GM12878 (cell line): ENCODE data around the gene HAND1. TPM values are rescaled to one million over a fixed set of nuclear protein-coding genes. Genes with fewer than 3 reads are reported as not detected.

ENCODE experiments used
- ATAC-seq: fragments of 200-7000 bp; cut with Tn5 transposase; 3 replicates; pipeline ENCODE4 v1.9.1; 2020; ENCODE audit warnings: mild to moderate bottlenecking, moderate library complexity
- BruUV-seq: library from RNA; stranded (reverse); fragments of 400-500 nt; replicated peaks from 2 replicates; lab custom pipeline; 2021; lab: Mats Ljungman, UMichigan
- CTCF ChIA-PET: fragments of 300-600 bp; sonication (Branson Sonifier 250); formaldehyde crosslinking; extraction: SDS; loops from one replicate; lab custom pipeline; 2021; ENCODE audit warnings: inconsistent platforms; lab: Yijun Ruan, JAX
- POLR2A ChIA-PET: fragments of 350-600 bp; formaldehyde crosslinking; extraction: SDS; loops from one replicate; lab custom pipeline; 2021; ENCODE audit warnings: inconsistent platforms; lab: Charles Lee
- RAD21 ChIA-PET: fragments of 300-600 bp; sonication (Branson Sonifier 250); formaldehyde crosslinking; loops from one replicate; lab custom pipeline; 2023; ENCODE audit warnings: antibody characterized with exemption; ENCODE audit not compliant: unreplicated experiment; lab: Charles Lee
- SMC1A ChIA-PET: fragments of 300-600 bp; sonication (Branson Sonifier 250); formaldehyde crosslinking; loops from one replicate; lab custom pipeline; 2023; ENCODE audit not compliant: unreplicated experiment, uncharacterized antibody; lab: Charles Lee
- DNase-seq: peaks from one replicate; pipeline ENCODE4 v3.0.0-alpha.2; 2011; ENCODE audit warnings: low read depth, low spot score
- FAIRE-seq: peaks from 3 replicates; lab custom pipeline; 2011; peaks lifted over from hg19 to GRCh38; lab: Jason Lieb, UNC
- H2AFZ ChIP-seq: 2 replicates; pipeline ENCODE4 v1.6.0; 2011; ENCODE audit warnings: low read depth, low read length, control low read depth; ENCODE audit not compliant: control insufficient read depth
- H3K27ac ChIP-seq: 2 replicates; pipeline ENCODE4 v1.5.1; 2011; ENCODE audit warnings: control low read depth; ENCODE audit not compliant: control insufficient read depth, insufficient read depth
- H3K27me3 ChIP-seq, 2 experiments: replicated peaks in 1 of 2; 2 replicates each; pipeline versions ENCODE4 v1.6.0 to v1.6.1; 2011; ENCODE audit warnings: low read length in 1 of 2; ENCODE audit not compliant: control insufficient read depth in 2 of 2, insufficient read depth in 2 of 2
- H3K36me3 ChIP-seq, 2 experiments: 2 replicates each; pipeline ENCODE4 v1.5.1; 2011; ENCODE audit warnings: low read length in 1 of 2; ENCODE audit not compliant: control insufficient read depth in 2 of 2, insufficient read depth in 2 of 2
- H3K4me1 ChIP-seq: 2 replicates; pipeline ENCODE4 v1.6.1; 2011; ENCODE audit warnings: mild to moderate bottlenecking, low read length, moderate library complexity, mixed read lengths; ENCODE audit not compliant: control insufficient read depth, insufficient read depth
- H3K4me2 ChIP-seq: 2 replicates; pipeline ENCODE4 v1.6.0; 2011; ENCODE audit warnings: control low read depth; ENCODE audit not compliant: control insufficient read depth, insufficient read depth
- H3K4me3 ChIP-seq: fragments of 200-600 bp; sonication (generic); 2 replicates; pipeline ENCODE4 v1.5.1; 2016
- H3K79me2 ChIP-seq: 2 replicates; pipeline ENCODE4 v1.6.0; 2011; ENCODE audit warnings: low read length; ENCODE audit not compliant: control insufficient read depth, insufficient read depth
- H3K9ac ChIP-seq: 2 replicates; pipeline ENCODE4 v1.8.0; 2011; ENCODE audit warnings: low read length, control low read depth, mixed read lengths; ENCODE audit not compliant: control insufficient read depth, insufficient read depth
- H3K9me3 ChIP-seq: replicated peaks from 3 replicates; pipeline ENCODE4 v1.5.1; 2011; ENCODE audit warnings: mild to moderate bottlenecking, low read length; ENCODE audit not compliant: control insufficient read depth, insufficient read depth
- H4K20me1 ChIP-seq: 2 replicates; pipeline ENCODE4 v1.6.0; 2011; ENCODE audit not compliant: control insufficient read depth, insufficient read depth
- CHD4 ChIP-seq: fragments of 200-600 bp; sonication (generic); IDR thresholded peaks from 2 replicates; pipeline ENCODE4 v1.6.1; 2016; ENCODE audit warnings: mild to moderate bottlenecking
- EGR1 ChIP-seq, 2 experiments: IDR thresholded peaks; 1 replicate in 1 of 2; 2 replicates in 1 of 2; pipeline ENCODE4 v1.6.1; 2011 to 2012; ENCODE audit warnings: low read depth in 2 of 2, low read length in 2 of 2, borderline replicate concordance in 1 of 2, mild to moderate bottlenecking in 1 of 2, moderate library complexity in 1 of 2
- ESRRA ChIP-seq: IDR thresholded peaks from 2 replicates; pipeline ENCODE4 v1.6.1; 2012; ENCODE audit warnings: mild to moderate bottlenecking, low read length, improper control_type of control experiment
- FOXK2 ChIP-seq: fragments of 450-650 bp; IDR thresholded peaks from 2 replicates; pipeline ENCODE4 v1.6.1; 2017; ENCODE audit warnings: mild to moderate bottlenecking, moderate library complexity
- TCF12 ChIP-seq: IDR thresholded peaks from 2 replicates; pipeline ENCODE4 v1.6.1; 2011; ENCODE audit warnings: low read depth, mild to moderate bottlenecking, low read length
- TCF3 ChIP-seq: IDR thresholded peaks from 2 replicates; pipeline ENCODE4 v1.6.1; 2012; ENCODE audit warnings: low read depth, mild to moderate bottlenecking, low read length, borderline replicate concordance; ENCODE audit not compliant: insufficient read depth
- YY1 ChIP-seq: IDR thresholded peaks from 2 replicates; pipeline ENCODE4 v1.6.1; 2011; ENCODE audit warnings: low read depth, mild to moderate bottlenecking, low read length
- WGBS: methylation state at CpG from one replicate; pipeline ENCODE4 v1.1.6; 2016; ENCODE audit warnings: low lambda C conversion rate; ENCODE audit not compliant: insufficient replicate concordance, insufficient coverage; ENCODE audit errors: missing lambda C conversion rate; 5-methylcytosine and 5-hydroxymethylcytosine counted together
- in situ Hi-C: fragments of 300-500 bp; cut with MboI; formaldehyde crosslinking; loops from 9 replicates; pipeline ENCODE4 v1.14.3; 2018; ENCODE audit warnings: mixed read lengths
- intact Hi-C: fragments of 100-400 bp; cut with micrococcal nuclease; formaldehyde crosslinking; loops from one replicate; pipeline ENCODE4 v1.14.2; 2022; ENCODE audit not compliant: unreplicated experiment
- polyA plus RNA-seq, 11 experiments: library from polyadenylated mRNA; depleted of rRNA in 4 of 11; unstranded in 6 of 11; stranded (reverse) in 5 of 11; fragments of >200 nt; fragmentation: Nextera tagmentation in 4 of 11; fragmentation: Illumina TruSeq in 1 of 11; extraction: Ambion mirVana in 4 of 11; extraction: Trizol in 1 of 11; gene quantifications; 1 replicate in 1 of 11; 2 replicates in 10 of 11; pipeline versions ENCODE4 v1.2.1 to v1.2.3, GENCODE V29; 2011 to 2016; ENCODE audit warnings: inconsistent platforms in 2 of 11, missing spikeins in 2 of 11, low read depth in 1 of 11
- total RNA-seq, 4 experiments: library from RNA; depleted of rRNA in 3 of 4; stranded (reverse); fragments of >200 nt in 3 of 4; fragmentation: Illumina TruSeq in 1 of 4; extraction: Trizol in 1 of 4; gene quantifications; 2 replicates each; pipeline versions ENCODE4 v1.2.1 to v1.2.3, GENCODE V29; 2013 to 2021
- TF ChIP-seq, protein P1 (sequence below): fragments of 450-650 bp; formaldehyde crosslinking; IDR thresholded peaks from 2 replicates; pipeline ENCODE4 v1.5.0; 2022; ENCODE audit warnings: mild to moderate bottlenecking, missing genetic modification characterization

Gene HAND1
- total and polyA plus RNA-seq, 10 of the 15 experiments (the other 5 are each of a cell fraction or from before 2014, with no cell fraction given), result 0.06 to 0.41 (median 0.27) TPM; not detected in 4

GRCh38 chr5:154523709-154524108 lies 45.7 kb upstream of the HAND1 start:
- Histone ChIP-seq H3K27me3 (peaks cover 0 to 2% of the 10 kb centered on the region in 2 experiments; a peak in 1 of 4 replicates), H2AFZ (no peak overlapping the region), H3K4me2 (no peak overlapping the region)
- in situ Hi-C loops (no loop called here), intact Hi-C loops (loop anchor here (5.0 kb wide), 2 partner anchors 54 to 89 kb away; no protein-coding TSS in a partner anchor)
- no peak for DNase-seq
- SMC1A ChIA-PET, result interaction anchor here (0.7 to 1.0 kb wide), 6 partner anchors 48 to 58 kb away, joined by 3 read pairs; no protein-coding TSS in a partner anchor
- TF ChIP-seq, protein P1, sequence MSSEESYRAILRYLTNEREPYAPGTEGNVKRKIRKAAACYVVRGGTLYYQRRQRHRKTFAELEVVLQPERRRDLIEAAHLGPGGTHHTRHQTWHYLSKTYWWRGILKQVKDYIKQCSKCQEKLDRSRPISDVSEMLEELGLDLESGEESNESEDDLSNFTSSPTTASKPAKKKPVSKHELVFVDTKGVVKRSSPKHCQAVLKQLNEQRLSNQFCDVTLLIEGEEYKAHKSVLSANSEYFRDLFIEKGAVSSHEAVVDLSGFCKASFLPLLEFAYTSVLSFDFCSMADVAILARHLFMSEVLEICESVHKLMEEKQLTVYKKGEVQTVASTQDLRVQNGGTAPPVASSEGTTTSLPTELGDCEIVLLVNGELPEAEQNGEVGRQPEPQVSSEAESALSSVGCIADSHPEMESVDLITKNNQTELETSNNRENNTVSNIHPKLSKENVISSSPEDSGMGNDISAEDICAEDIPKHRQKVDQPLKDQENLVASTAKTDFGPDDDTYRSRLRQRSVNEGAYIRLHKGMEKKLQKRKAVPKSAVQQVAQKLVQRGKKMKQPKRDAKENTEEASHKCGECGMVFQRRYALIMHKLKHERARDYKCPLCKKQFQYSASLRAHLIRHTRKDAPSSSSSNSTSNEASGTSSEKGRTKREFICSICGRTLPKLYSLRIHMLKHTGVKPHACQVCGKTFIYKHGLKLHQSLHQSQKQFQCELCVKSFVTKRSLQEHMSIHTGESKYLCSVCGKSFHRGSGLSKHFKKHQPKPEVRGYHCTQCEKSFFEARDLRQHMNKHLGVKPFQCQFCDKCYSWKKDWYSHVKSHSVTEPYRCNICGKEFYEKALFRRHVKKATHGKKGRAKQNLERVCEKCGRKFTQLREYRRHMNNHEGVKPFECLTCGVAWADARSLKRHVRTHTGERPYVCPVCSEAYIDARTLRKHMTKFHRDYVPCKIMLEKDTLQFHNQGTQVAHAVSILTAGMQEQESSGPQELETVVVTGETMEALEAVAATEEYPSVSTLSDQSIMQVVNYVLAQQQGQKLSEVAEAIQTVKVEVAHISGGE, result no peak
- TF ChIP-seq CHD4 (no peak), TCF3 (no peak), YY1 (no peak), TCF12 (no peak), ESRRA (no peak), FOXK2 (no peak), EGR1 (IDR thresholded peaks at IDR 0.05; ENCODE audit: borderline replicate concordance in 1 of 2, low read depth in 2 of 2, low read length in 2 of 2) (no peak)
- TF ChIP-seq, all 136 proteins: peak for 0
- WGBS, result 48% methylated on average over 3 of the region's 3 CpGs
- CTCF ChIA-PET, result interaction anchor here (0.7 to 1.8 kb wide), 5 partner anchors 21 to 95 kb away, joined by 3 to 5 read pairs (median 3); no protein-coding TSS in a partner anchor
- no peak overlapping the region for H3K27ac ChIP-seq
- H3K36me3 ChIP-seq, result no peaks in the 10 kb centered on the region
- no peak overlapping the region for H3K9ac ChIP-seq
- 0 out of 2 replicates have a peak, but pooled peaks cover 4% of the 10 kb centered on the region for H3K4me1 ChIP-seq
- POLR2A ChIA-PET, result no interaction called here
- H3K4me3 ChIP-seq, result no peak overlapping the region
- no peaks in the 10 kb centered on the region for H3K79me2 ChIP-seq
- no peak for ATAC-seq
- H3K9me3 ChIP-seq, result no peaks in the 10 kb centered on the region
- no peak for FAIRE-seq
- RAD21 ChIA-PET, result interaction anchor here (1.2 to 1.9 kb wide), 3 partner anchors 52 to 56 kb away, joined by 4 to 5 read pairs (median 4); no protein-coding TSS in a partner anchor
- no TSS peak for BruUV-seq
- peaks cover 2% of the 10 kb centered on the region; the same call in 1 of the 2 replicates for H4K20me1 ChIP-seq
